ENCODE data around the gene MBTPS1. TPM values are rescaled to one million over a fixed set of nuclear protein-coding genes. Genes with fewer than 3 reads are reported as not detected.
A peak's percentile ranks its signal among the peaks of the same experiment; 100 is the strongest.

The MBTPS1 gene
- total and polyA plus RNA-seq, 12 donors: 61.5 to 132 (median 83.6) TPM

GRCh38 chr16:84058211-84058610, 58.5 kb downstream of the MBTPS1 start:
- Histone ChIP-seq H3K4me1 (replicated peaks in 1 of 2) (peaks cover 15 to 22% of the 10 kb centered on the region in 2 donors), H3K4me3 (no peak overlapping the region), H3K9me3 (replicated peaks in 1 of 3) (no peaks in the 10 kb centered on the region), H3K27me3 (no peaks in the 10 kb centered on the region), H3K36me3 (replicated peaks in 1 of 2) (peaks cover 0 to 87% of the 10 kb centered on the region in 2 donors), H3K27ac (peak overlapping the region in 1 of 5 donors; percentile 31)
- 92 to 97% (median 93%) methylated on average over 13 to 15 of the region's 15 CpGs for WGBS, 4 donors
- DNase-seq: no peak
- TF ChIP-seq POLR2A (IDR thresholded peaks at IDR 0.05) (no peak), CTCF (IDR thresholded peaks at IDR 0.05) (no peak)
- intact Hi-C loops (cut with DNase I): loop anchor here in 1 of 2 donors (10.0 kb wide), 1 partner anchor 133 kb away; no protein-coding TSS in a partner anchor

DNA sequence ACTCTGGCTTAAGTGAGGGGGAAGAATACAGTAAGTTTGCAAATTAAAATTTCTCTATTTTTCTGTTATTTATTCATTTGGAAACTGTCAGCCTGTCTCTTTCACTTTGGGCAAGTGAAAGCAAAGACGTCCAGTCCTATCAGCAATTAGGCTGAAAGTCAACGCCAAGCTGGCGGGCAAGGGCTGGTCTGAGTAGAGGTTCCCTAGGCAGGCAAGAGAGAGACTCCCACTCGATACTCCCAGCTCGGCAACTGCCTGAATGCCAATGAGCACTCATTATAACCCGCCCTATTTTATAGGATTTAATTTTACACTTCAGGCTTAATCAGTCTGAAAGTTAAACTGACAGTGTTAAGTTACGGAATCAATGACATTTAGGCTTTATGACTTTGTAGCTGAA, 59.8 kb downstream of the MBTPS1 start:
- Histone ChIP-seq H3K9me3 (replicated peaks in 1 of 3) (no peaks in the 10 kb centered on the region), H3K27ac (peak overlapping the region in 1 of 5 donors; percentile 84), H3K4me3 (no peak overlapping the region), H3K27me3 (no peaks in the 10 kb centered on the region), H3K36me3 (replicated peaks in 1 of 2) (peaks cover 0 to 87% of the 10 kb centered on the region in 2 donors), H3K4me1 (replicated peaks in 1 of 2) (peaks cover 15% of the 10 kb centered on the region in 2 donors)
- intact Hi-C loops (cut with DNase I): loop anchor here in 1 of 2 donors (10.0 kb wide), 1 partner anchor 132 kb away; no protein-coding TSS in a partner anchor
- 90 to 98% (median 96%) methylated on average over 7 of the region's 7 CpGs for WGBS, 4 donors
- no peak for DNase-seq
- no peak for TF ChIP-seq CTCF (IDR thresholded peaks at IDR 0.05)
- TF ChIP-seq POLR2A (IDR thresholded peaks at IDR 0.05): no peak

- Histone ChIP-seq H3K4me1 (replicated peaks in 1 of 2) (peaks cover 15% of the 10 kb centered on the region in 2 donors), H3K9me3 (replicated peaks in 1 of 3) (no peaks in the 10 kb centered on the region), H3K27me3 (no peaks in the 10 kb centered on the region), H3K36me3 (replicated peaks in 1 of 2) (peaks cover 0 to 78% of the 10 kb centered on the region in 2 donors), H3K27ac (peak overlapping the region in 4 of 5 donors; percentile 56 to 84 (median 68)), H3K4me3 (no peak overlapping the region)
- TF ChIP-seq CTCF (IDR thresholded peaks at IDR 0.05): peak in 1 of 6 experiments; percentile 3
- TF ChIP-seq POLR2A (IDR thresholded peaks at IDR 0.05): peak in 1 of 2 donors; percentile 47
- intact Hi-C loops (cut with DNase I): loop anchor here in 1 of 2 donors (10.0 kb wide), 1 partner anchor 131 kb away; no protein-coding TSS in a partner anchor
- peak; percentile 66 to 88 (median 88) for DNase-seq
- WGBS, 4 donors: 71 to 84% (median 75%) methylated on average over 19 of the region's 19 CpGs
Observed at GRCh38 chr16:84055801-84056634, 60.7 kb downstream of the MBTPS1 start.

DNA sequence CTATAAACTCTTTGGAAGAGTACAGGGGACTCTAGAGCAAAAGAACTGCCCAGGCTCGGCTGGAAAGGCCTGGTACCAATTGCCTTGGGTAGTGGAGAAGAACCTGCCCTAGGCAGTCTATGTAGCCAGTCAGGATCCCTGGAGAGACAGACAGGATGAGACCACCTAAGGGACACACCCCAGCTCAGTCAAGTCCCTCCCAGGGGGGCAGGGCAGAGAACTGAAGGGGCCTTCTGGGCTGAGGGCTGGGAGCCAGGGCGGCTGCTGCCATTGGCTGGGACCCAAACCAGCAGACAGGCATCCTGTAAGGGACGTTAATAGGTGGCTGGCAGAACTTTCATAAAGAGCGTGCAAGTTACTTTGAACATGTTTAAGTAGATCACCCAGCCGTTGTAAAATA, 61.4 kb downstream of the MBTPS1 start:
- Histone ChIP-seq H3K27ac (peak overlapping the region; percentile 14 to 84 (median 61)), H3K4me3 (no peak overlapping the region), H3K9me3 (replicated peaks in 1 of 3) (no peaks in the 10 kb centered on the region), H3K27me3 (no peaks in the 10 kb centered on the region), H3K4me1 (replicated peaks in 1 of 2) (peaks cover 15% of the 10 kb centered on the region in 2 donors), H3K36me3 (replicated peaks in 1 of 2) (peaks cover 0 to 72% of the 10 kb centered on the region in 2 donors)
- DNase-seq: peak in 3 of 7 donors; percentile 45 to 62 (median 52)
- intact Hi-C loops (cut with DNase I): loop anchor here in 1 of 2 donors (10.0 kb wide), 1 partner anchor 131 kb away; no protein-coding TSS in a partner anchor
- TF ChIP-seq CTCF (IDR thresholded peaks at IDR 0.05): no peak
- no peak for TF ChIP-seq POLR2A (IDR thresholded peaks at IDR 0.05)
- WGBS, 4 donors: 39 to 52% (median 43%) methylated on average over 5 of the region's 5 CpGs

All from adrenal gland (tissue), 12 donors.